Superior temporal gyrus (tissue), 1 donor: ENCODE measurements around the gene MYRIP.
A peak's percentile ranks its signal among the peaks of the same experiment; 100 is the strongest.
"Not testable (repeated sequence)": the region's sequence is repeated elsewhere in the genome, so short reads cannot be mapped to it uniquely, and the experiment has no call there.

Experiments
- DNase-seq: peaks from one replicate; pipeline ENCODE4 v3.0.0-alpha.2; 2016; ENCODE audit errors: extremely low spot score

MYRIP gene

DNA sequence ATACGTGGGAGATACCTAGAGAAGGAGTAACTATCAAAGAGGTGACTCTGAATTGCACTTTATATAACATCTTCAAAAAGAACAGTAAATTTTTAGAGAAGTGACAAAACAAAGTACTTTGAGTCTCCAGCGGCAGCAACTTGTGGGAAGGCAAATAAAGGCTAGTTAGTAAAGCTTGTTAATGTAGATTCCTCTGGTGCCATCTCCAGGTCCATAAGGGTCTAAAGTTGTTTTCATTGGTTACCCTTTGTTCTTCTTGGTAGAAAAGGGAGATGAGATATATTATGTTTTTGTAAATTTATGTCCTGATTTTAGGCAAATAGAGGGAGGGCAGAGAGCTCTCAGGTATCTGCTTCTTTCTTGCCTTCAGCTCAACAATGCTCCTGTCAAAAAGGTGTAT is 161.6 kb downstream of the MYRIP start:
- peak; percentile 17 for DNase-seq

DNA sequence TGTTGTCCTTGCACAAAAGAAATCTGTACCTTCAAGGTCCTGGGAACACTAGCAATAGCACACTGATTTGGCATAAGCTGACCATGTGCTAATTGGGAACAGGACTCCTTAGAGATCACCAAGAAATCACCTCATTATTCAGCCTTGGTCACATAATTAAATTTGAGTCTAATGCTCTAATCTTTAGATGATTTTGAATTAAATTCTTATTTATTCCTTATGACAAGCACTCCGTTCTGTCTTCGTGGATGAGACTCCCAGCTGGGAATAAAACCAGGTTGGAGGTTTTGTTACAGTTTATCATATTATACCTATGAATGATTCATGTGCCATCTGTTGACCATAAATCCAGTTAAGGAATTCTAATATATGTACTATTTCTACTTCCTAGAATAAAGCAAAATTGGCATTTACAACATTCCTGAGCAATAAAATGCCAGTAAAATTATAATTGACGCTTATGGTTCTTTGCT is 162.2 kb downstream of the MYRIP start:
- DNase-seq = no peak

- DNase-seq = no peak
These were observed 163.1 kb downstream of the MYRIP start for GRCh38 chr3:39972508-39972907.

- DNase-seq = no peak
These were observed 167.8 kb downstream of the MYRIP start for GRCh38 chr3:39977058-39977794.

- no peak for DNase-seq
These were observed 168.9 kb downstream of the MYRIP start for GRCh38 chr3:39978308-39978707.

DNA sequence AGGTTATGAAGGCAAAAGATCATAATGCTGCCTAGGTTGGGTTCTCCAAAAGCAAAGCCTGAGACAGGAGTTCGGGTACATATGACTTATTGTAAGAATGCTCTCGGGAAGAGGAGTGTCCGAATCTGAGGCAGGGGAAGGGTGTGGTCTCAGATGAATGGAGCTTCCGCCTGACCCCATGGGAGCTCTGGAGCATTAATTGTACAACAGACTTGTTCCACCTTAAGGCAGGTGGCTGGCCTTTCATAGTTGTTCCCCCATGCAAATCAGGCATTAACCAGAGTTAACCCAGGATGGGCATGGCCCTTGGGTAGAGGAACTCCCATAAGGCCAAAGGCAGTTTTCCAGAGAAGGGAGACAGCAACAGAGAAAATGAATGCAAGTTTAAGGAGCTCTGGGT is 170.6 kb downstream of the MYRIP start:
- no peak for DNase-seq

DNA sequence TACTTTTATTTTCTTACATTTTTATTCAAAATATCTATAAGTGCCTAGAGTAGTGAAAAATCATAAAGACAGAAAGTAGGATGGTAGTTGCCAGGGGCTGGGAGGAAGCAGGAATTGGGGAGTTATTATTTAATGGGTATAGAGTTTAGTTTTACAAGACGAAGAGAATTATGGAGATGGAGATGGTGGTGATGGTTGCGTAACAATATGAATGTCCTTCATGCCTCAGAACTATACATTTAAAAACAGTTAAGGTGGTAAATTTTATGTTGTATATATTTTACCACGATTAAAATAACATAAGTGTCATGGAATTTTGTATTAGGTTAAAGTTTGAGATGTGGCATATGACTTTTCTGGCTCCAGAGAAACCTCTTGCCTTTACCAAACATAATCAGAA is 171.4 kb downstream of the MYRIP start:
- DNase-seq = no peak

- DNase-seq = peak; percentile 67
These were observed 172.3 kb downstream of the MYRIP start for GRCh38 chr3:39981547-39982184.

GRCh38 chr3:39982665-39983357 is 173.4 kb downstream of the MYRIP start:
- no peak for DNase-seq

- DNase-seq = no peak
These were observed 180.3 kb downstream of the MYRIP start for GRCh38 chr3:39989746-39990145.

- no peak for DNase-seq
These were observed 181.1 kb downstream of the MYRIP start for GRCh38 chr3:39990532-39990931.

DNA sequence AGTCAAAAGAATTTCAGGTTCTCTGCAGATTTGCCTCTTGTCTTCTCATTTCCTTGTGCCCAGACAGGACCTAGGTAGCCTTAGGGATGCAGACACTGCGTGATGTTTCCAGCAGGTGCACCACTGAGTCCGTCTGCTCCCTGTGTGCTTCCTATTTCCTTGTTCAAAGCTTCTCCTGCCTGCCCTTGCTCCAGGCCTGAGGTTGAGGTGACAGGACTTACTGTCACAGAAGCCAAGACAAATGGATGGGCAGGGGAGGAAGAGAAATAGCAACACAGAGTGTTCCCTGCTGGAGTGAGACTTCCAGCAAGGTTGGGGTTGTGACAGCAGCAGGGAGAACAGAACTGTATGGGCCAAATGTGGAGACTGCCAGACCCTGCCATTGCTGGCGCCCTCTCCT is 199.4 kb downstream of the MYRIP start:
- DNase-seq = no peak

- DNase-seq = no peak
These were observed 200.6 kb downstream of the MYRIP start for GRCh38 chr3:40009991-40010390.

- DNase-seq = no peak
These were observed 203.0 kb downstream of the MYRIP start for GRCh38 chr3:40012381-40012780.

DNA sequence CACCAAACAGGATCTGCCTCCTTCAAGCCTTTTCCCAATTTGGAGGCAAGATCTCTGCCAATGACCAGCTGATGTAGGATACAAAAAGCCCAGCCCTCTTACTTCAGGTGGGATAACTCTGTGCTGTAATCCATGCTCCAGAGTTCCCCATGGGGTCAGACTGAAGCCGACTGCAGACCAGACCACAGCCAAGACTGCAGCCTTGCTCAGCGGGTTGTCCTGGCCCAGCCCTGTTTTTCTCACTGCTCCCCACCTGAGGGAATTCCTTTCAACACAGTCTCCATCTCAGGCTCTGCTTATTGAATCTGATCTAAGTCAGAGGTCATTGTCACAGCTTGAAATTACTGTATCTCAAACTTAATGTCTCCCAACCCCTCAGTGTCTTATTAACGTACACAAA is 207.0 kb downstream of the MYRIP start:
- no peak for DNase-seq

DNA sequence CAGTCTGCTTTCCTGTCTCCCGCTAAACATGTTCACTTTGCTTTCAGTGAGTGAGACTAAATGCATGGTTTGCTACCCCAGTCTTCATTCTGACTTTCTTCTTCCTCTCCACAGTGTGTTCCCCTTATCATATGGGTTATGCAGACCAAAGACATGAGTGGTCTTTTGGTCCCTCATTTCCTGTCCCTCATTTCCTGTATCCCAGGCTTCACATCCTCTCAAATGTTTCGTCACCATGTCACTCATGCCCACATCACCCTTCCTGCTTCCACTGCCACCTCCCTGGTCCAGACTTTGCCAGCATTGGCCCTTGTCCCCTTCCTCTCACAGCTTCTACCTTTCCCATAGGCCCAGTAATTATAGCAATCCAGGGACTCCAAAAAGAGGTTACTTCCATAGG is 209.0 kb downstream of the MYRIP start:
- no peak for DNase-seq

GRCh38 chr3:40019376-40019775 is 210.0 kb downstream of the MYRIP start:
- DNase-seq = no peak

- no peak for DNase-seq
These were observed 211.3 kb downstream of the MYRIP start for GRCh38 chr3:40020689-40021088.

GRCh38 chr3:40021338-40021737 is 211.9 kb downstream of the MYRIP start:
- DNase-seq = no peak

DNA sequence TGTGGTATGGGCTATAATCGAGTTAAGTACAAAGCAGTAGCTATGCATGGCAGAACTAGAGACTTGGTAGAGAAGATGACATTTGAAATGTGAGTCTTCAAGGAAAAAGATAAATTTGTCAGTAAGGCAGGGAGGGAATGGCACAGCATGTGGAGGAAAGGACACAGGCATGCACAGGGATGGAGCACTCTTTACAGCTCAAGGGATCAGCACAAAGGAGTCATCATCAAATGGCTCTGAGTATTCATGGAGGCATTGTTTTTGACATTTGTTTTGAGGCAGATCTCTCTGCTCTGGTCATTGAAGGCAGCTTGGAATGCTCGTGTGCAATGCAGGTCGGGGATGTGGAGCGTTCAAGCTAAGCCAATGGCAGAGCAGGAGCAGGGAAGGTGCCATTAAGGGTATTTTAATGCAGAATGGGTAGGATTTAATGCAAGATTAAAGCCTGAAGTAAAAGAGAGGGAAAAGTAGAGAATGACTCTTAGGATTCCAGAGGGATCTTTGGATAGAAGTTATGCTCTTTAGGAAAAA is 213.0 kb downstream of the MYRIP start:
- DNase-seq = no peak

DNA sequence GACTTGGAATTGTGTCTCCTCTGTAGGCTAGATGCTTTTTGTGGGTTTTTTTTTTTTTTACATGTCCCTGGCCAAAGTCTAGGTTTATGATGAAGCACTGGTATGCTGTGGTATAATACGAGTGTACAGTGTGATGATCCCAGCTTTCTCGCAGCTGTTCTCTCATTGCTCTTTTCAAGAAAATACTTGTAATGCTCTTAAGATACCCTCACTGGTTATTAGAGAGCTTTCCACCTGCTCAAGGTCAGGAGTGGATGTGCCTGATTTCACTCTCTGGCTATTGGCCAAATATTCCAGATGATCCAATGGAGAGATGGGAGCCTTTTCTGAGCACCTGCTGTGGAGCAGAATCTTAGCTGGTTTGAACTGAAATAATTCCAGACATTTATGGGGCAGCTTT is 215.1 kb downstream of the MYRIP start:
- DNase-seq = no peak

- DNase-seq = not testable (repeated sequence)
These were observed 216.5 kb downstream of the MYRIP start for GRCh38 chr3:40025892-40026291.

DNA sequence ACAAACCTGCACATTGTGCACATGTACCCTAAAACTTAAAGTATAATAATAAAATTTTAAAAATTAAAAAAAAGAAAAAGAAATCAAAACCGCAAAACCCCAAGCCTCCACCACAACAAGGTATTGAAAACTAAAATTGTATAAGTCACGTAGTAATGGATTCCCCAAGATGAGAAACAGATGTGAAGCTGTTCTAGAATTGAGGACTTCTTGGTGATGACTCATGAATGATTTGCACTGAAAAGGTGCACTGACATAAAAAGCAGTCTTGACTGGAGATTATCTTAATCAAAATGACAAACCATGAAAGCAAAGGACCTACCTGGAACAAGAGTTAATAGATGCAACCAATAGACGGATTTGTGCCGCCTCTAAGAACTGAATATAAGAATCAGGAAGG is 225.8 kb downstream of the MYRIP start:
- no peak for DNase-seq
